Osteoblast (primary cell): Measurements from ENCODE around the gene ADAM8. TPM values are rescaled to one million over a fixed set of nuclear protein-coding genes. Genes with fewer than 3 reads are reported as not detected.

ENCODE experiments used
- DNase-seq: peaks from one replicate; pipeline ENCODE4 v3.0.0; 2011; ENCODE audit warnings: low spot score, mixed read lengths; ENCODE audit not compliant: insufficient read length; ENCODE audit errors: missing footprints
- H2AFZ ChIP-seq: 2 replicates; pipeline ENCODE4 v1.6.0; 2011; ENCODE audit warnings: mild to moderate bottlenecking, low read length
- H3K27ac ChIP-seq: 2 replicates; pipeline ENCODE4 v1.5.1; 2011; ENCODE audit warnings: mild to moderate bottlenecking, low read depth, low read length, moderate library complexity
- H3K27me3 ChIP-seq: 2 replicates; pipeline ENCODE4 v1.6.0; 2012; ENCODE audit warnings: mild to moderate bottlenecking, control low read depth, inconsistent platforms, low read length, moderate library complexity; ENCODE audit not compliant: insufficient read depth
- H3K36me3 ChIP-seq: 2 replicates; pipeline ENCODE4 v1.5.1; 2011; ENCODE audit warnings: mild to moderate bottlenecking, low read length, control low read depth, moderate library complexity; ENCODE audit not compliant: insufficient read depth
- H3K4me1 ChIP-seq: 2 replicates; pipeline ENCODE4 v1.5.1; 2011; ENCODE audit warnings: mild to moderate bottlenecking, low read length, control low read depth, moderate library complexity; ENCODE audit not compliant: insufficient read depth
- H3K4me2 ChIP-seq: 2 replicates; pipeline ENCODE4 v1.6.0; 2011; ENCODE audit warnings: mild to moderate bottlenecking, low read length; ENCODE audit not compliant: insufficient read depth
- H3K4me3 ChIP-seq: fragments of 200-600 bp; sonication (generic); 3 replicates; pipeline ENCODE4 v1.5.1; 2012; ENCODE audit warnings: mild to moderate bottlenecking, low read length, inconsistent platforms; ENCODE audit not compliant: insufficient read depth
- H3K79me2 ChIP-seq: 2 replicates; pipeline ENCODE4 v1.6.0; 2012; ENCODE audit warnings: mild to moderate bottlenecking, low read length, control low read depth, inconsistent platforms; ENCODE audit not compliant: insufficient read depth
- H3K9me3 ChIP-seq: 2 replicates; pipeline ENCODE4 v1.5.1; 2011; ENCODE audit warnings: low read depth, low read length, control low read depth
- H4K20me1 ChIP-seq: 2 replicates; pipeline ENCODE4 v1.6.0; 2012; ENCODE audit warnings: mild to moderate bottlenecking, low read length, control low read depth; ENCODE audit not compliant: insufficient read depth
- CTCF ChIP-seq: IDR thresholded peaks from 2 replicates; pipeline ENCODE4 v1.5.1; 2011; ENCODE audit warnings: mild to moderate bottlenecking, low read depth, low read length, moderate library complexity; ENCODE audit errors: extremely low read depth
- total RNA-seq: library from RNA; depleted of rRNA; stranded (reverse); fragments of >200 nt; gene quantifications from 2 replicates; pipeline ENCODE4 v1.2.3, GENCODE V29; 2012

ADAM8 gene
- total RNA-seq, 1 donor = 2.2 TPM

- no peak overlapping the region for H3K4me2 ChIP-seq
- H3K9me3 ChIP-seq = no peaks in the 10 kb centered on the region
- no peak for TF ChIP-seq CTCF
These were observed 63.7 kb downstream of the ADAM8 start for GRCh38 chr10:133212853-133213494.

More at GRCh38 chr10:133212853-133213494, 63.7 kb downstream of the ADAM8 start:
- H4K20me1 ChIP-seq = no peaks in the 10 kb centered on the region
- no peak for DNase-seq
- no peaks in the 10 kb centered on the region for H3K4me1 ChIP-seq
- H3K79me2 ChIP-seq = no peaks in the 10 kb centered on the region
- H3K27ac ChIP-seq = no peak overlapping the region
- H3K36me3 ChIP-seq = no peaks in the 10 kb centered on the region
- no peaks in the 10 kb centered on the region for H3K27me3 ChIP-seq
- no peak overlapping the region for H2AFZ ChIP-seq
- no peak overlapping the region for H3K4me3 ChIP-seq

Other genes with a start within 250 kb of the ADAM8 start
- gene ADGRA1, start 188.9 kb downstream of the ADAM8 start, total RNA-seq = not detected in 2 replicates
- gene KNDC1, start 116.6 kb downstream of the ADAM8 start, total RNA-seq = under 0.01 TPM in 1 of 2 replicates, not detected in the other
- gene UTF1, start 46.7 kb downstream of the ADAM8 start, total RNA-seq = not detected in 2 replicates
- not detected in 2 replicates for gene VENTX, start 39.0 kb downstream of the ADAM8 start, total RNA-seq
- 60.8 and 63.6 TPM in 2 replicates for gene TUBGCP2, start 32.0 kb upstream of the ADAM8 start, total RNA-seq
- 20.9 and 24.6 TPM in 2 replicates for gene ZNF511, start 32.0 kb upstream of the ADAM8 start, total RNA-seq
- not detected in 2 replicates for gene CALY, start 60.0 kb upstream of the ADAM8 start, total RNA-seq
- not detected in 2 replicates for gene PRAP1, start 70.5 kb upstream of the ADAM8 start, total RNA-seq
- gene FUOM, start 81.2 kb upstream of the ADAM8 start, total RNA-seq = 5.1 and 6.5 TPM in 2 replicates
- gene ECHS1, start 96.5 kb upstream of the ADAM8 start, total RNA-seq = 55.4 and 56.1 TPM in 2 replicates
- gene PAOX, start 102.4 kb upstream of the ADAM8 start, total RNA-seq = 5.9 and 7.6 TPM in 2 replicates
- gene MTG1, start 117.3 kb upstream of the ADAM8 start, total RNA-seq = 28.3 and 31.5 TPM in 2 replicates
- under 0.01 TPM in 2 replicates for gene SPRN, start 147.8 kb upstream of the ADAM8 start, total RNA-seq
- gene SCART1, start 177.1 kb upstream of the ADAM8 start, total RNA-seq = 5.1 and 5.6 TPM in 2 replicates